IMR-90 (cell line): Measurements from ENCODE around the gene IFNA8. TPM values are rescaled to one million over a fixed set of nuclear protein-coding genes. Genes with fewer than 3 reads are reported as not detected.

Experiments
- ATAC-seq: fragments of 200-7000 bp; cut with Tn5 transposase; 2 replicates; pipeline ENCODE4 v1.9.1; 2020; ENCODE audit warnings: low read depth, mild to moderate bottlenecking, moderate library complexity
- BruUV-seq: library from RNA; stranded (reverse); fragments of 400-500 nt; replicated peaks from 2 replicates; lab custom pipeline; 2021; lab: Mats Ljungman, UMichigan
- CTCF ChIA-PET: fragments of 300-600 bp; formaldehyde crosslinking; extraction: SDS; loops from one replicate; lab custom pipeline; 2021; ENCODE audit warnings: antibody characterized with exemption; lab: Yijun Ruan, JAX
- POLR2A ChIA-PET: fragments of 300-600 bp; sonication (Branson Sonifier 250); formaldehyde crosslinking; loops from one replicate; lab custom pipeline; 2022; ENCODE audit warnings: antibody characterized with exemption; ENCODE audit not compliant: unreplicated experiment; lab: Charles Lee
- DNase-seq: peaks from one replicate; pipeline ENCODE4 v3.0.0; 2013
- H2AFZ ChIP-seq: replicated peaks from 2 replicates; pipeline ENCODE3; 2013; ENCODE audit warnings: low read length, mild to moderate bottlenecking; ENCODE audit not compliant: poor library complexity
- H2AK5ac ChIP-seq: 2 replicates; pipeline ENCODE4 v1.6.1; 2013; ENCODE audit warnings: low read depth, low read length, inconsistent platforms
- H2AK9ac ChIP-seq: replicated peaks from 2 replicates; pipeline ENCODE3; 2013; ENCODE audit warnings: mild to moderate bottlenecking, low read depth, low read length, moderate library complexity; ENCODE audit not compliant: poor library complexity
- H2BK120ac ChIP-seq: 2 replicates; pipeline ENCODE4 v1.6.1; 2013; ENCODE audit warnings: low read depth, low read length, inconsistent platforms
- H2BK15ac ChIP-seq: 3 replicates; pipeline ENCODE4 v1.6.1; 2013; ENCODE audit warnings: low read depth, low read length, inconsistent platforms
- H2BK20ac ChIP-seq: 2 replicates; pipeline ENCODE4 v1.6.1; 2013; ENCODE audit warnings: low read depth, mild to moderate bottlenecking, inconsistent platforms, low read length, moderate library complexity
- H2BK5ac ChIP-seq: 2 replicates; pipeline ENCODE4 v1.6.1; 2013; ENCODE audit warnings: mild to moderate bottlenecking, low read depth, low read length, inconsistent platforms; ENCODE audit not compliant: poor library complexity, severe bottlenecking
- H3K14ac ChIP-seq: replicated peaks from 2 replicates; pipeline ENCODE4 v1.6.1; 2013; ENCODE audit warnings: low read depth, low read length, inconsistent platforms
- H3K18ac ChIP-seq: 2 replicates; pipeline ENCODE4 v1.6.1; 2013; ENCODE audit warnings: low read depth, low read length, control low read depth
- H3K23ac ChIP-seq: 2 replicates; pipeline ENCODE4 v1.6.1; 2013; ENCODE audit warnings: low read depth, low read length, inconsistent platforms
- H3K27ac ChIP-seq: 2 replicates; pipeline ENCODE4 v1.5.1; 2013; ENCODE audit warnings: mild to moderate bottlenecking, control low read depth, low read length; ENCODE audit not compliant: insufficient read depth
- H3K27me3 ChIP-seq: 2 replicates; pipeline ENCODE4 v1.6.1; 2013; ENCODE audit warnings: low read length; ENCODE audit not compliant: control insufficient read depth, insufficient read depth
- H3K36me3 ChIP-seq: 2 replicates; pipeline ENCODE4 v1.6.1; 2013; ENCODE audit warnings: low read length, mixed read lengths; ENCODE audit not compliant: control insufficient read depth, insufficient read depth
- H3K4ac ChIP-seq: 2 replicates; pipeline ENCODE4 v1.6.1; 2013; ENCODE audit warnings: low read depth, low read length, inconsistent platforms
- H3K4me1 ChIP-seq: 2 replicates; pipeline ENCODE4 v1.6.1; 2013; ENCODE audit warnings: low read length, mixed read lengths; ENCODE audit not compliant: control insufficient read depth, insufficient read depth
- H3K4me2 ChIP-seq: 2 replicates; pipeline ENCODE4 v1.6.1; 2013; ENCODE audit warnings: low read depth, mild to moderate bottlenecking, control low read depth, low read length, moderate library complexity
- H3K4me3 ChIP-seq: 2 replicates; pipeline ENCODE4 v1.5.1; 2013; ENCODE audit warnings: low read depth, mild to moderate bottlenecking, control low read depth, low read length, moderate library complexity; ENCODE audit not compliant: insufficient read depth
- H3K56ac ChIP-seq: 2 replicates; pipeline ENCODE4 v1.6.1; 2013; ENCODE audit warnings: low read length, inconsistent platforms; ENCODE audit not compliant: insufficient read depth; ENCODE audit errors: extremely low read depth
- H3K79me1 ChIP-seq, 2 experiments: 2 replicates each; pipeline ENCODE4 v1.6.1; 2013; ENCODE audit warnings: low read length in 2 of 2, inconsistent platforms in 1 of 2, low read depth in 1 of 2
- H3K9ac ChIP-seq: 2 replicates; pipeline ENCODE4 v1.6.1; 2013; ENCODE audit warnings: low read depth, low read length, control low read depth
- H3K9me1 ChIP-seq: 2 replicates; pipeline ENCODE4 v1.6.1; 2013; ENCODE audit warnings: low read length, inconsistent platforms; ENCODE audit not compliant: insufficient read depth
- H3K9me3 ChIP-seq: 2 replicates; pipeline ENCODE4 v1.6.1; 2013; ENCODE audit warnings: low read length; ENCODE audit not compliant: control insufficient read depth, insufficient read depth
- H4K20me1 ChIP-seq: 2 replicates; pipeline ENCODE4 v1.6.1; 2013; ENCODE audit warnings: low read length, inconsistent platforms; ENCODE audit not compliant: insufficient read depth
- H4K5ac ChIP-seq: 2 replicates; pipeline ENCODE4 v1.6.1; 2013; ENCODE audit warnings: mild to moderate bottlenecking, low read depth, low read length, control low read depth
- H4K8ac ChIP-seq, 2 experiments: 2 replicates each; pipeline ENCODE4 v1.6.1; 2013; ENCODE audit warnings: low read depth in 2 of 2, low read length in 2 of 2, control low read depth in 1 of 2, inconsistent platforms in 1 of 2
- H4K91ac ChIP-seq: 2 replicates; pipeline ENCODE4 v1.6.1; 2013; ENCODE audit warnings: low read depth, low read length, inconsistent platforms; ENCODE audit not compliant: insufficient read depth
- CEBPB ChIP-seq: IDR thresholded peaks from 2 replicates; pipeline ENCODE4 v1.6.1; 2012; ENCODE audit warnings: low read depth, low read length, improper control_type of control experiment
- MAFK ChIP-seq: IDR thresholded peaks from 2 replicates; pipeline ENCODE4 v1.6.1; 2012; ENCODE audit warnings: low read depth, low read length, improper control_type of control experiment
- MAZ ChIP-seq: IDR thresholded peaks from 2 replicates; pipeline ENCODE4 v1.6.1; 2012; ENCODE audit warnings: low read depth, mild to moderate bottlenecking, low read length, improper control_type of control experiment, moderate library complexity, borderline replicate concordance
- NFE2L2 ChIP-seq: fragments of 150-350 bp; IDR thresholded peaks from 2 replicates; pipeline ENCODE4 v1.6.1; 2016; ENCODE audit warnings: low read depth, mild to moderate bottlenecking, low read length
- POLR2A ChIP-seq: IDR thresholded peaks from 2 replicates; pipeline ENCODE4 v1.6.1; 2012; ENCODE audit warnings: mild to moderate bottlenecking, low read depth, low read length
- RAD21 ChIP-seq: IDR thresholded peaks from 2 replicates; pipeline ENCODE4 v1.6.1; 2012; ENCODE audit warnings: low read length, improper control_type of control experiment
- RCOR1 ChIP-seq: IDR thresholded peaks from 2 replicates; pipeline ENCODE4 v1.6.1; 2012; ENCODE audit warnings: mild to moderate bottlenecking, low read length, improper control_type of control experiment; ENCODE audit not compliant: insufficient replicate concordance
- RFX5 ChIP-seq: IDR thresholded peaks from 2 replicates; pipeline ENCODE4 v1.8.0; 2012; ENCODE audit warnings: low read depth, mild to moderate bottlenecking, low read length, moderate library complexity
- WGBS, 2 experiments: methylation state at CpG; one replicate each; pipeline versions ENCODE4 v1.1.5 to v1.1.7; 2013; ENCODE audit warnings: missing lambda C conversion rate in 2 of 2; ENCODE audit not compliant: insufficient read length in 1 of 2; ENCODE audit errors: extremely low coverage in 2 of 2; 5-methylcytosine and 5-hydroxymethylcytosine counted together
- dilution Hi-C: fragments of 300-500 bp; cut with HindIII; formaldehyde crosslinking; loops from one replicate; pipeline ENCODE4 v1.14.3; 2018; ENCODE audit warnings: low sequenced_read_pairs; ENCODE audit not compliant: unreplicated experiment
- in situ Hi-C: fragments of 300-500 bp; cut with MboI; formaldehyde crosslinking; loops from 3 replicates; pipeline ENCODE4 v1.14.3; 2019; ENCODE audit warnings: low sequenced_read_pairs, inconsistent platforms, mixed read lengths
- intact Hi-C: fragments of 100-400 bp; cut with micrococcal nuclease; formaldehyde crosslinking; loops from 2 replicates; pipeline ENCODE4 v1.10.0; 2022
- polyA plus RNA-seq, 3 experiments: library from polyadenylated mRNA; depleted of rRNA; stranded (reverse); fragments of >200 nt; gene quantifications; 2 replicates each; pipeline ENCODE4 v1.2.3, GENCODE V29; 2012; ENCODE audit warnings: low replicate concordance in 1 of 3
- total RNA-seq: library from RNA; depleted of rRNA; stranded (reverse); fragments of >200 nt; gene quantifications from 2 replicates; pipeline ENCODE4 v1.2.3, GENCODE V29; 2012

The IFNA8 gene
- total and polyA plus RNA-seq, 2 of the 4 experiments (the other 2 are of a cell fraction): not detected

GRCh38 chr9:21454149-21454548 is 45.2 kb downstream of the IFNA8 start:
- no peak overlapping the region for H2BK5ac ChIP-seq
- no peak overlapping the region for H2BK15ac ChIP-seq
- H3K14ac ChIP-seq: no peak overlapping the region
- H2AFZ ChIP-seq: no peak overlapping the region
- H3K79me1 ChIP-seq: no peaks in the 10 kb centered on the region
- H4K20me1 ChIP-seq: no peaks in the 10 kb centered on the region
- H3K36me3 ChIP-seq: no peaks in the 10 kb centered on the region
- TF ChIP-seq RFX5 (no peak), POLR2A (no peak), RAD21 (no peak), NFE2L2 (no peak), CEBPB (no peak), MAFK (no peak), MAZ (no peak), RCOR1 (no peak)
- dilution Hi-C loops (no loop called here), intact Hi-C loops (loop anchor here (2.0 to 5.0 kb wide), 2 partner anchors 127 to 217 kb away; no protein-coding TSS in a partner anchor), in situ Hi-C loops (no loop called here)
- no peak overlapping the region for H2AK9ac ChIP-seq
- POLR2A ChIA-PET: no interaction called here
- H3K27me3 ChIP-seq: no peaks in the 10 kb centered on the region
- H2AK5ac ChIP-seq: no peak overlapping the region
- no peak overlapping the region for H2BK120ac ChIP-seq
- DNase-seq: peak; percentile 51
- H3K4me1 ChIP-seq: peaks cover 4% of the 10 kb centered on the region; the same call in 1 of the 2 replicates
- H3K4me2 ChIP-seq: no peak overlapping the region
- H3K9me1 ChIP-seq: no peaks in the 10 kb centered on the region
- no peak overlapping the region for H3K56ac ChIP-seq
- H4K91ac ChIP-seq: no peak overlapping the region
- no peak for ATAC-seq
- H3K4ac ChIP-seq: no peak overlapping the region
- H3K9ac ChIP-seq: no peak overlapping the region
- no peak overlapping the region for H4K5ac ChIP-seq
- no peaks in the 10 kb centered on the region for H3K9me3 ChIP-seq
- H2BK20ac ChIP-seq: no peak overlapping the region
- H4K8ac ChIP-seq: no peak overlapping the region
- CTCF ChIA-PET: interaction anchor here (0.8 to 1.4 kb wide), 4 partner anchors 12 to 128 kb away, joined by 3 to 5 read pairs (median 4); no protein-coding TSS in a partner anchor
- no TSS peak for BruUV-seq
- no peak overlapping the region for H3K27ac ChIP-seq
- WGBS, 2 experiments: no CpG with 5 or more reads among the region's 2 CpGs
- no peak overlapping the region for H3K23ac ChIP-seq
- H3K4me3 ChIP-seq: no peak overlapping the region
- H3K18ac ChIP-seq: peak overlapping the region; percentile 56; the same call in 1 of the 2 replicates
